ENCODE data around the gene FGGY.
"Not testable (repeated sequence)": the region's sequence is repeated elsewhere in the genome, so short reads cannot be mapped to it uniquely, and the experiment has no call there.

Gene FGGY

GRCh38 chr1:59733443-59734141, 436.7 kb downstream of the FGGY start:
- no peak for DNase-seq (ENCODE audit: low read depth in 3 of 3)

- DNase-seq (ENCODE audit: low read depth in 3 of 3), result not testable (repeated sequence)
These were observed 439.0 kb downstream of the FGGY start for GRCh38 chr1:59735927-59736326.

- no peak for DNase-seq (ENCODE audit: low read depth in 3 of 3)
These were observed 439.9 kb downstream of the FGGY start for GRCh38 chr1:59736744-59737143.

GRCh38 chr1:59737638-59738037, 440.7 kb downstream of the FGGY start:
- no peak for DNase-seq (ENCODE audit: low read depth in 3 of 3)

GRCh38 chr1:59738152-59738551, 441.3 kb downstream of the FGGY start:
- DNase-seq (ENCODE audit: low read depth in 3 of 3), result no peak

- DNase-seq (ENCODE audit: low read depth in 3 of 3), result no peak
These were observed 441.7 kb downstream of the FGGY start for GRCh38 chr1:59738591-59739015.

- DNase-seq (ENCODE audit: low read depth in 3 of 3), result no peak
These were observed 442.2 kb downstream of the FGGY start for GRCh38 chr1:59739111-59739510.

GRCh38 chr1:59742526-59742925, 445.6 kb downstream of the FGGY start:
- DNase-seq (ENCODE audit: low read depth in 3 of 3), result no peak

GRCh38 chr1:59743324-59744091, 446.6 kb downstream of the FGGY start:
- no peak for DNase-seq (ENCODE audit: low read depth in 3 of 3)

- no peak for DNase-seq (ENCODE audit: low read depth in 3 of 3)
These were observed 450.6 kb downstream of the FGGY start for GRCh38 chr1:59747420-59748024.

- DNase-seq (ENCODE audit: low read depth in 3 of 3), result no peak
These were observed 451.2 kb downstream of the FGGY start for GRCh38 chr1:59748123-59748522.

GRCh38 chr1:59750328-59751003, 453.6 kb downstream of the FGGY start:
- DNase-seq (ENCODE audit: low read depth in 3 of 3), result no peak

- no peak for DNase-seq (ENCODE audit: low read depth in 3 of 3)
These were observed 454.1 kb downstream of the FGGY start for GRCh38 chr1:59751004-59751395.

- DNase-seq (ENCODE audit: low read depth in 3 of 3), result no peak
These were observed 454.9 kb downstream of the FGGY start for GRCh38 chr1:59751801-59752200.

- no peak for DNase-seq (ENCODE audit: low read depth in 3 of 3)
These were observed 455.9 kb downstream of the FGGY start for GRCh38 chr1:59752556-59753414.

GRCh38 chr1:59755069-59755685, 458.3 kb downstream of the FGGY start:
- DNase-seq (ENCODE audit: low read depth in 3 of 3), result no peak

- no peak for DNase-seq (ENCODE audit: low read depth in 3 of 3)
These were observed 460.4 kb downstream of the FGGY start for GRCh38 chr1:59757197-59757747.

- DNase-seq (ENCODE audit: low read depth in 3 of 3), result peak; percentile 50 to 64 (median 52)
These were observed 462.4 kb downstream of the FGGY start for GRCh38 chr1:59759156-59759925.

- DNase-seq (ENCODE audit: low read depth in 3 of 3), result no peak
These were observed 464.5 kb downstream of the FGGY start for GRCh38 chr1:59761443-59761842.

- DNase-seq (ENCODE audit: low read depth in 3 of 3), result no peak
These were observed 466.5 kb downstream of the FGGY start for GRCh38 chr1:59763418-59763817.
